Neural cell (in vitro differentiated cells): ENCODE results near the gene C1orf35. TPM values are rescaled to one million over a fixed set of nuclear protein-coding genes. Genes with fewer than 3 reads are reported as not detected.

Experiments used
- H2AFZ ChIP-seq: fragments of 200-600, 300-800 bp; sonication (generic), shearing (Covaris generic); 2 replicates; pipeline ENCODE4 v1.6.0; 2014; ENCODE audit warnings: low read depth, mild to moderate bottlenecking, antibody characterized with exemption, low read length, moderate library complexity
- H3F3A ChIP-seq: fragments of 200-600 bp; shearing (Covaris generic); 2 replicates; pipeline ENCODE4 v1.6.1; 2016; ENCODE audit warnings: mild to moderate bottlenecking, moderate library complexity, mixed read lengths, antibody characterized with exemption, low read length; ENCODE audit not compliant: insufficient read depth, poor library complexity, severe bottlenecking
- H3K27ac ChIP-seq: fragments of 200-600, 300-800 bp; sonication (generic), shearing (Covaris generic); 2 replicates; pipeline ENCODE4 v1.5.1; 2014; ENCODE audit warnings: mild to moderate bottlenecking, low read length, moderate library complexity
- H3K27me3 ChIP-seq: fragments of 300-800, 200-600 bp; sonication (generic), shearing (Covaris generic); 2 replicates; pipeline ENCODE4 v1.6.0; 2014; ENCODE audit warnings: mild to moderate bottlenecking, low read depth, low read length, moderate library complexity; ENCODE audit not compliant: insufficient read depth
- H3K36me3 ChIP-seq: fragments of 300-800, 200-600 bp; sonication (generic), shearing (Covaris generic); 2 replicates; pipeline ENCODE4 v1.5.1; 2014; ENCODE audit warnings: mild to moderate bottlenecking, antibody characterized with exemption, low read length, moderate library complexity; ENCODE audit not compliant: insufficient read depth
- H3K4me2 ChIP-seq: fragments of 300-800, 200-600 bp; sonication (generic), shearing (Covaris generic); 2 replicates; pipeline ENCODE4 v1.6.0; 2014; ENCODE audit warnings: mild to moderate bottlenecking, low read length
- H3K4me3 ChIP-seq: fragments of 300-800, 200-600 bp; sonication (generic), shearing (Covaris generic); 2 replicates; pipeline ENCODE4 v1.5.1; 2014; ENCODE audit warnings: mild to moderate bottlenecking, low read length, moderate library complexity
- H3K79me2 ChIP-seq: fragments of 200-600 bp; shearing (Covaris generic); replicated peaks from 2 replicates; pipeline ENCODE4 v1.6.0; 2014; ENCODE audit warnings: mild to moderate bottlenecking, low read length, moderate library complexity; ENCODE audit not compliant: insufficient read depth
- H3K9ac ChIP-seq: fragments of 300-800, 200-600 bp; sonication (generic), shearing (Covaris generic); 2 replicates; pipeline ENCODE4 v1.6.1; 2016; ENCODE audit warnings: mild to moderate bottlenecking, low read length, mixed read lengths
- H3K9me2 ChIP-seq: fragments of 200-600 bp; shearing (Covaris generic); 2 replicates; pipeline ENCODE4 v1.6.1; 2016; ENCODE audit warnings: mild to moderate bottlenecking, low read length, mixed read lengths; ENCODE audit not compliant: insufficient read depth
- H3K9me3 ChIP-seq: fragments of 200-600, 300-800 bp; sonication (generic), shearing (Covaris generic); 2 replicates; pipeline ENCODE4 v1.6.1; 2016; ENCODE audit warnings: mild to moderate bottlenecking, mixed run types, low read length, moderate library complexity, mixed read lengths
- H4K20me1 ChIP-seq: fragments of 200-600 bp; shearing (Covaris generic); 2 replicates; pipeline ENCODE4 v1.6.1; 2016; ENCODE audit warnings: mild to moderate bottlenecking, mixed run types; ENCODE audit not compliant: insufficient read depth
- CTCF ChIP-seq: fragments of 450-650 bp; IDR thresholded peaks from 2 replicates; pipeline ENCODE4 v1.5.1; 2014; ENCODE audit warnings: antibody characterized with exemption, mild to moderate bottlenecking, moderate library complexity; ENCODE audit not compliant: poor library complexity, severe bottlenecking
- EP300 ChIP-seq: fragments of 450-650 bp; conservative IDR thresholded peaks from 2 replicates; pipeline ENCODE4 v1.6.1; 2014; ENCODE audit warnings: antibody characterized with exemption, mild to moderate bottlenecking, moderate library complexity; ENCODE audit not compliant: poor library complexity, severe bottlenecking
- EZH2 ChIP-seq: fragments of 200-600, 300-800 bp; shearing (Covaris generic), sonication (generic); IDR thresholded peaks from 2 replicates; pipeline ENCODE4 v1.6.1; 2014; ENCODE audit warnings: antibody characterized with exemption, low read length, borderline replicate concordance, mild to moderate bottlenecking; ENCODE audit not compliant: insufficient read depth, poor library complexity, severe bottlenecking
- MXI1 ChIP-seq: fragments of 450-650 bp; conservative IDR thresholded peaks from 2 replicates; pipeline ENCODE4 v1.6.1; 2014; ENCODE audit warnings: antibody characterized with exemption, mild to moderate bottlenecking; ENCODE audit not compliant: poor library complexity, severe bottlenecking
- POLR2AphosphoS5 ChIP-seq: IDR thresholded peaks from 2 replicates; pipeline ENCODE4 v1.6.1; 2012
- RAD21 ChIP-seq: fragments of 450-650 bp; conservative IDR thresholded peaks from 2 replicates; pipeline ENCODE4 v1.6.1; 2014; ENCODE audit warnings: antibody characterized with exemption, mild to moderate bottlenecking, moderate library complexity
- REST ChIP-seq: IDR thresholded peaks from 2 replicates; pipeline ENCODE4 v1.6.1; 2012; ENCODE audit warnings: borderline replicate concordance
- SMC3 ChIP-seq: fragments of 450-650 bp; conservative IDR thresholded peaks from 2 replicates; pipeline ENCODE4 v1.6.1; 2014; ENCODE audit warnings: antibody characterized with exemption, mild to moderate bottlenecking, moderate library complexity; ENCODE audit not compliant: poor library complexity
- TAF1 ChIP-seq: IDR thresholded peaks from 2 replicates; pipeline ENCODE4 v1.6.1; 2012; ENCODE audit warnings: low read depth
- polyA plus RNA-seq: library from polyadenylated mRNA; depleted of rRNA; stranded (reverse); fragments of >200 nt; gene quantifications from 2 replicates; pipeline ENCODE4 v1.2.3, GENCODE V29; 2014

C1orf35 gene
- polyA plus RNA-seq, 1 donor from 2014 or later = 32.8 TPM

GRCh38 chr1:228101614-228101993 is 1.5 kb downstream of the C1orf35 start:
- H4K20me1 ChIP-seq = no peaks in the 10 kb centered on the region
- H3K9ac ChIP-seq = peak overlapping the region; percentile 92
- H3K79me2 ChIP-seq = peaks cover 13% of the 10 kb centered on the region
- no peaks in the 10 kb centered on the region for H3K9me2 ChIP-seq
- H3F3A ChIP-seq = no peaks in the 10 kb centered on the region
- H3K27ac ChIP-seq = no peak overlapping the region
- H3K9me3 ChIP-seq = no peaks in the 10 kb centered on the region
- no peak for TF ChIP-seq REST
- TF ChIP-seq CTCF = no peak
- no peak for TF ChIP-seq RAD21
- TF ChIP-seq TAF1 = no peak
- no peak for TF ChIP-seq EP300
- TF ChIP-seq MXI1 = no peak
- TF ChIP-seq SMC3 = no peak
- no peak for TF ChIP-seq EZH2
- TF ChIP-seq POLR2AphosphoS5 = no peak
- H3K4me3 ChIP-seq = peak overlapping the region; percentile 85
- peak overlapping the region; percentile 62 for H3K4me2 ChIP-seq
- H2AFZ ChIP-seq = no peak overlapping the region
- H3K27me3 ChIP-seq = no peaks in the 10 kb centered on the region
- peaks cover 3% of the 10 kb centered on the region for H3K36me3 ChIP-seq

GRCh38 chr1:228100822-228101613 is 2.1 kb downstream of the C1orf35 start:
- H3K79me2 ChIP-seq = peaks cover 19% of the 10 kb centered on the region

More at GRCh38 chr1:228100822-228101613, 2.1 kb downstream of the C1orf35 start:
- Histone ChIP-seq H3F3A (no peaks in the 10 kb centered on the region), H3K36me3 (peaks cover 9% of the 10 kb centered on the region), H3K27me3 (no peaks in the 10 kb centered on the region), H2AFZ (no peak overlapping the region), H3K27ac (no peak overlapping the region), H3K9ac (no peak overlapping the region), H3K4me3 (peak overlapping the region; percentile 85), H3K4me2 (no peak overlapping the region), H4K20me1 (no peaks in the 10 kb centered on the region), H3K9me3 (no peaks in the 10 kb centered on the region), H3K9me2 (no peaks in the 10 kb centered on the region)
- TF ChIP-seq CTCF = no peak
- TF ChIP-seq MXI1 = no peak
- no peak for TF ChIP-seq EZH2
- TF ChIP-seq TAF1 = no peak
